ENCODE measurements around the gene ABCC2.

DNA sequence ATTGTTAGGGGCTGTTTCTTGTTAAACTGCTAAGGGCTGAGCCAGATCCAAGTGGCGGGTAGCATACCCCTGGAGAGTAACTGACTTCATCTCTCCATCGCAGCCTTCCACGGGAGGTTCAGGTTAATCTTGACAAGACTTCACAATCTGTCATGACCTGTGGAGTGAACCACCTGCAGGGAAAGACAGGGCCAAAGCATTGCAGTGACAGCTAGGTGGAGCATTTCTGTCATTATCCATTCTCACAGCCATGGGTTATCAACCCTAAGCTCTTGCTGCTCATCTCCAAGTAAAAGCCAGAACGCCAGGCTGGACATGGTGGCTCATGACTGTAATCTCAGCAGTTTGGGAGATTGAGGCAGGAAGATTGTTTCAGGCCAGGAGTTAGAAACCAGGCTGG lies 17.2 kb downstream of the ABCC2 start:
- TF ChIP-seq EZH2 (IDR thresholded peaks at IDR 0.05; ENCODE audit: borderline replicate concordance, low read length) (no peak), CTCF (conservative IDR thresholded peaks at IDR 0.05 in 1 of 2, IDR thresholded peaks at IDR 0.05 in 1 of 2; ENCODE audit: extremely low read depth in 1 of 2, insufficient read depth in 1 of 2, low read depth in 1 of 2, low read length in 2 of 2) (no peak)

Measured in mammary epithelial cell (primary cell).